ENCODE data around the gene KCNH2.
"Not testable (repeated sequence)": the region's sequence is repeated elsewhere in the genome, so short reads cannot be mapped to it uniquely, and the experiment has no call there.

KCNH2 gene

DNA sequence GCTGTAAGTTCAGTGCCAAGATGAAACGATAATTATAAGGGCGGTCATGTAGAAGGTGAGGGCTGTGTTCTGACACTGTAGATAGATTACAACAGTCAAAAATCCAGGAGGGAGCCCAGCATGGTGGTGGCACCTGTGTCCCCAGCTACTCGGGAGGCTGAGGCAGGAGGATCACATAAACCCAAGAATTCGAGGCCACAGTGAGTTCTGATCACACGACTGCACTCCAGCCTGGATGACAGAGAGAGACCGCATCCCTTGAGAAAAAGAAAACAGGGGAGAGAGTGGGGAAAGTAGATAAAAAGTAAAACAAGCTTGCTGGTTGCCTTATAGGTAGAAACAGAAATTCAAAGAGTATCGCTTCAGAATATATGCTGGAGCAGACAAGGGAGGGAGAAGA, 52.1 kb downstream of the KCNH2 start:
- no peak for DNase-seq

DNA sequence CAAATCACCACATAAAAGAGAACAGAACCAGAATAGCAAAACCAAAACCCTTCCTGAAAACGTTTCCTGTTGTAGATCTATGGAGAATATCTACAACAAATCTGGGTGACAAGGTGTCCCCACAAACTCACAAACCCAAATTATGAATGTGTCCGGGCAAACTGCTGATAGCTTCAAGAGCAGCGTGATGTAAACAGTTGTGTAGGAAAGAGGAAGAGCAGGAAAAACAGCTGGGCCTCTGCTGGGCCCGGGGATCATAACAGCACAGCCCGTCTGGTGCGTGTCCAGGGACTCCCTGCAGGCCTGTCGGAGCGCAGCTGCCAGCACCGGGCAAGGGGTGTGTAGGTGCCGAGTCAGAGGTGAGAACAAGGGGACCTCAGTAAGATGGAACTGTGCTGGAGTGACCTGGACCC, 53.7 kb downstream of the KCNH2 start:
- DNase-seq: no peak

DNA sequence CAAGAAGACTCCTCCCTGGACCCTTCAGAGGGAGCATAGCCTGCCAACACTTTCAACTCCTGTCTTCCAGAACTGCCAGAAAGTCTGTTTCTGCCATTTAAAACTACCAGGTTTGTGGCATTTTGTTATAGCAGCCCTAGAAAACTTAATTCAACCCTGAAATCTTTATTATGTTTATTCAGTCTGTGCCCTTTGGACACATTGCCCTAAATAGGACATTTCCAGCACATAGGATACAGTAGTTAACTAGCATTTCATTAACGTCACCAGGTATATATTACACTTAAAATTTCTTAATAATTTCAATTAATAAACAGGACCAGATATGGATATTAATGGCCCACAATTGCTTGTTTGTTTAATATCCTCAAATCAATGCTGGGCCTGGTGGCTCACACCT, 54.3 kb downstream of the KCNH2 start:
- DNase-seq: no peak

DNA sequence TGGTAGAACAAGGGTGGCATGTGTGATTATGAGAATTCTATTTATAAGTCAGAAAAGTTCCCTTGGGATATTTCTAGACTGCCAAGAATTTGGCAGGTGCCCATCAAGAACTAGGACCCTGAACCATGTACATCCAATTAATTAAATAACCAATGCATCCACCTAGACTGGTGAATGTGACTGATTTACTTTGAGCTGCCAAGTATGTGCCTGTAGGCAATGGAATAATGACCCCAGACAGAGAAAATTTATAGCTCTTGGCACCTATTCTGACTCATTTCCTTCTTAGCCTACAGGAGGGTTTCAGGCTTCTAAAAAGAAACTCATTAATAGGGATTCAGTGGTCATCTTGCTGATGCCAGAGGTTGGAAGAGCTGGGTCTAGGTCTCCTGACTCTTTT, 54.9 kb downstream of the KCNH2 start:
- DNase-seq: no peak

DNA sequence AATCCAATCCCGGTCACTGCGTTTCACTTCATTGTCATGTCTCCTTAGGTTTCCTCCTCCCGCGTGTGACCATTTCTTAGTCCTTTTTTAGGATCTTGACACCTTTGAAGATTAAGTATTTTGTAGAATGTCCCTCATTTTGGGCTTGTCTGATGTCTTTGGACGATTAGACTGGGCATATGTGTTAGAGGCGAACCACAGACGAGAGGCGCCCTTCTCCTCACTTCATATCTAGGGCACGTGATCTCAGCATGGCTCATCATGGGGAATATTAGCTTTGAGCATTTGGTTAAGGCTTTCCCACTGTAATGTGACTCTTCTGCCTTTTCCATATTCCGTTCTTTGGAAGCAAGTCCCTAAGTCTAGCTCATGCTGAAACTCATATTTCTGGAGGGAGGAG, 59.0 kb downstream of the KCNH2 start:
- DNase-seq: no peak

DNA sequence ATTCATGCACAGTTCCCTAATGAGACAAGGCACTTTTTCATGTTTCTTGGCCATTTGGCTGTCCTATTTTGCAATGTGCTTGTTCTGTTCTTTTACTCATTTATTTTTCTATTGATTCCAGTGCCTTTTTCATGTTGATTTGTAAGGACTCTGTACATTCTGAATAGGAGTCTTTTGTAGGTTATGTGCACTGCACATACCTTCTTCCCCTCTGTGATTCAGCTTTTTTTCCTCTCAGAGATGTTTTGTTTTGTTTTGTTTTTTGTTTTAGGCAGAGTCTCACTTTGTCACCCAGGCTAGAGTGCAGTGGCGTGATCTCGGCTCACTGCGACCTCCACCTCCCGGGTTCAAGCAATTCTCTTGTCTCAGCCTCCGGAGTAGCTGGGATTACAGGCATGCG, 59.7 kb downstream of the KCNH2 start:
- DNase-seq: no peak

DNA sequence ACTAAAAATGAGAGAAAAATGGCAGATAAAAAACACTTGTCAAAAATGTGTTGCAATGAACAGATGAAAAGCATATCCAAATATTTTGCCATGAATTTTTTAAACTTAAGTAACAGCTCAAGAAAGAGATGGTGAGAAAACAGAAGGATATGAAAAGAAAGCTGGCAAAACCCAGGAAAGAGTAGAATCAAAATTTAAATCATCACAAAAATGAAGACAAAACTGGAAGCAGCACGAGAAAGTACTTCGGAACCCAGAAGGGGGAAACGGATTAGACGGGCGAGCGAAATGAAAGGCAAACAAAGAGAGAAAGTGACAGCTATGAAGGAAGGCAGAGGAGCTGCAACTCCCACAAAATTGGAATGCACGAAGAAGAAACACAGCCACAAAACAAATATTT, 60.2 kb downstream of the KCNH2 start:
- DNase-seq: no peak

DNA sequence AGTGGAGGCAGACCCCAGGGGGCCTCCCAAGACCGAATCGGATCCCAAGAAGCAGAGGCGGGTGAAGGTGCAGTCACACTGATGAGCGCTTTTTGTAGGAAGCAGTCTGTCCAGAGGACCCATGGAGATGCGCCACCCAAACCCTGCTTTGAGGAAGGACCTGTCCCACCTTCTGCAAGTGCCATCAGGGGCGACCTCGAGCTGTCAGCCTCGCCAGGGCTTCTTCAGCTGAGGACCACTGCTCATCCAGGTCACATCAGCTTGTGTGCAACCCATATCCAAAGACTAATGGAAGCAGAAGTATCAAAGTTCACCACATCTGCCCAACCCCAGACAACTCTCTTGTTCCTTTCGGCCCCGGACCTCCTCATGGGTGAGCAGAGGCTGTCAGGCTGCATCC, 61.5 kb downstream of the KCNH2 start:
- no peak for DNase-seq

DNA sequence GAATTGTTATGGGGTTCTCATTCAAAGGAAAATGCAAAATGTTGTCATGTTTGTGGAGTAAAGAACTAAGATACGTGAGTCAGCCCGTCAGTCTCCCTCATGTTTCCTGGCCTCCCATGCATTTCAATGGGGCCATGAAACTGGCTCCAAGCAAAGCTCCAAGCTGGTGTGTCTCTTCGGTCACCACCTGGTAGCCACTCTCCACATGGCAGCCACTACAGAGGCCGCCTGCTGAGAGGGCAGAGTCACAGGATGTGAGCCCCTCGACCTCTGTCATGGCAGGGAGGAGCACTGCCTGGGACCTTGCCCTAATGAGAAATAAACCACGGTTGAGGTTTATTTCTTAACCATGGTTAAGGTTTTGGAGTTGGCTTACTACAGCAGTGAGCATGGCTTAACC, 63.2 kb downstream of the KCNH2 start:
- no peak for DNase-seq

DNA sequence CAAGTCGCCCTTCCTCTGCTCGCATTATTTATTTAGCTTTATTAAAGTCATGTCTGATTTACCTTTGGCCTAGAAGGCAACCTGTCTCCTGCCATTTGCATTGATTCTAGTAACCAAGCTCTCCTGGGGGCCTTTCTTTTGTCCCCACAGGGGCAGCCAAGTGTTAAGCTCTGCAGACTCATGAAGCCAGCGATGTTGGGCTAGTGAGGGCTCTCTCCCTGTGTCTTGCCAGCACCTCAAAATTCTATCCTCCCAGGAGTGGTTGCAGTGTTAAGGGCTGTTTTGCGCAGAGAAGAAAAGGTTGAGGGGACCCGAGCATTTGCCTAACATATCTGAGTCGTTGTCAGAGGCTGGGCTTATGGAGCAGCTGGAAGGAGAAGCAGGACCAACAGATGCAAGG, 63.9 kb downstream of the KCNH2 start:
- DNase-seq: no peak

DNA sequence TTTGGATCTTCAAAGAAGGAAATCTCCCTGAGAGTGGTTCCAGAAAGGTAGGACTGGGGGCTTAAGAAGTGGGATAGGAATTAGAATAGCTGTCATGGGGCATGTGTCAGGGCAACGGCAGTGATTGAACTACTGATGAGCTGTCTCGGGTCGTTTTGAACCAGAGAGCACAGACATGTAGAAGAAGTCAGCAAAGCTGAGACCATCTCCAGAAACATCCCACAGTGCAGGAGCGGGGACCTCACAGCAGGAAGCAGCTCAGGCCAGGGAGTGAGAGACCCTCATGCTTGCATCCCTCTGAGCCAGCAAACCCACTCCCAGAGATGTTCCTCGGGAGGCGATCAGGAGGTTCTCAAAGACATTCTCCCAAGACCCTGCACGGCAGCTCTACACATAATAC, 65.7 kb downstream of the KCNH2 start:
- no peak for DNase-seq

DNA sequence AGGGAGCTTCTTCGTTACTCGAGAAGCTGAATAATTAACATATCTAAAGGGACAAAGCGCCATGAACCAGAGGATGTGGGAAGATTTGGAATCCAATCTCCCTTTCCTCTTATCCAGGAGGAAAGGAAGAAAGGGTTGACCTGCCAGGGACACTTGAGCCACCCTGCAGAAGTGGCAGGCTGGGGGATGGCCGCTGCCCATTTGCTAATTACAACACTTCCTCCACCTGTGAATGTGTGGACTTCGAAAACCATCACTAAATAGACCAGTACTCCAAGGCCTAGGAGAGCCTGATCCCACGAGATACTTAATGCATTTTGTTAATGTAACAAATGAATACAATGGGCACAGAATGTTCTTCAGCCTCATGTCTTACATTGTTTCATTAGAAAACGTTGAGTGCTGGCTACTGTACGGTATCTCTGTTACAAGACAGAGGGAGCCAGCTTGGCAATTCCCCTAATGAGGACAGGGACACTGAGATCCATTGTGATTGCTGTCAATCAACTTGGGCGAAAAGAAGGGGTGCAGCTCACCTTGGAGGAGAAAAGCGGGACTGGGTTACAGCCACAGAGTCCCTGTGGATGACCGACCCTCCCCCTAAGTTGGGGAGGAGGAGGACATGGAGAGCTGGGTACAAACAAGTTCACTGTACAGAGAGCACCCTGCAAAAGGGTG, 66.4 kb downstream of the KCNH2 start:
- DNase-seq: no peak

DNA sequence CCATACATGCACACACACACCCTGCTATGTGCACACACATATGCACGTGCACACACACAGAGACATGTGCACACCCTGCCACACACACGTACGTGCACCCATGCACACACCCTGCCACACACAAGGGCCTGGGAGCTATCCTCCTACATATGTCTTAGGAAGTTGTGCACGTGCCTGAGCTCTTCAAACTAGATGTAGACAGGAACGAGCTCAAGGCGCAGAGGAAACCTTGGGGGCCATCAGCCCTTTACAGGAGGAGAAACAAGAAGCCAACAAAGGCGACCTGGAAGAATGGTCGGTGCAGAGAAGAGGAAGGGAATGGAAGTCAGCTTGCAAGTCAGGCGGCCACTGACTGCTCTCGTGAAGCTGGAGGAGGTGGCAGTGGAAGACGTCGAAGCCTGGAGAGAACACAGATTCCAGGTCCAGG, 67.1 kb downstream of the KCNH2 start:
- no peak for DNase-seq

DNA sequence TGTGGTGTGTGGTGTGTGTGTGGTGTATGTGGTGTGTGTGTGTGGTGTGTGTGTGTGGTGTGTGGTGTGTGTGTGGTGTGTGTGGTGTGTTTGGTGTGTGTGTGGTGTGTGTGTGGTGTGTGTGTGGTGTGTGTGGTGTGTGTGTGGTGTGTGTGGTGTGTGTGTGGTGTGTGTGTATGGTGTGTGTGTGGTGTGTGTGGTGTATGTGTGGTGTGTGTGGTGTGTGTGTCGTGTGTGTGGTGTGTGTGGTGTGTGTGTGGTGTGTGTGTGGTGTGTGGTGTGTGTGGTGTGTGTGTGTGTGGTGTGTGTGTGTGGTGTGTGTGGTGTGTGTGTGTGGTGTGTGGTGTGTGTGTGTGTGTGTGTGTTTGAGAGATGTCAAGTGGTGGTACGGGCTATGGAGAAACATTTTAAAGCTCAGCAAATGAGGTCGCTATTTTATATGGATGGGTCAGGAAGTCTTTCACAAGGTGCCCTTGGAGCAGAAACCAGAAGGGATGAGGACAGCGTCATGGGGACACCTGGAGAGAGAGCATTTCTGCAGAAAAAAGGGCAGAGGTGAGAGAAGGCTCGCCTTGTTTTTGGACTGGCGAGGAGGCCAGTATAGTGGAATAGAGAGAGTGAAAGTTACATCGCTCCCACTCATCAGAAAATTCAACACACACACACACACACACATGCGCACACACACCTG, 67.7 kb downstream of the KCNH2 start:
- not testable (repeated sequence) for DNase-seq

DNA sequence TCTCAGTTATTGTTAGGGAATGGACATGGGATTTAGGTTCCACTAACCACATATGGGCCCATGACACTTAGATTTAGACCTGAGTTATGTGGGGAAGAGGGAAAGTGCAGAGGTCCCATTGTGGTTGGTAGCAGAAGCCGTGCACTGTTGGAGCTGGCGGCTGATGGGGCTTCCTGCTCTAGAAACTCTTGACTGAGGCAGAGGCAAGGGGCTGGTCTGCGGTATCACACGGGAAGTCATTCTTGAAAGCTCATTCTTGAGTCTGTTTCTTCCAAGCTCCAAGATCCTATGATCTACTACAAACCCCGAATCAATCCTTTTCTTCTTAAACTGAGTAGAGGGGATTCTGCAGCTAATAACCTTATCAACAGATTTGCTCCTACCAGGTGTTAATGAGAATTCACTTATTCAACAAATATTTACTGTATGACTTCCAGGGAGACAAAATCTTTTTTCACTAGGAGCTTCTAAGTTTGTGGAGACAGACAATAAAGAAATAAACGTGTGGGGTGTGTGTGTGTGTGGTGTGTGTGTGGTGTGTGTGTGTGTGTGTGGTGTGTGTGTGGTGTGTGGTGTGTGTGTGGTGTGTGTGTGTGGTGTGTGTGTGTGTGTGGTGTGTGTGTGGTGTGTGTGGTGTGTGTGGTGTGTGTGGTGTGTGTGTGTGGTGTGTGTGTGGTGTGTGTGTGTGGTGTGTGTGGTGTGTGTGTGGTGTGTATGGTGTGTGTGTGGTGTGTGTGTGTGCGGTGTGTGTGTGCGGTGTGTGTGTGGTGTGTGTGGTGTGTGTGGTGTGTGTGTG, 68.7 kb downstream of the KCNH2 start:
- DNase-seq: peak in 1 of 2 donors; percentile 12

DNA sequence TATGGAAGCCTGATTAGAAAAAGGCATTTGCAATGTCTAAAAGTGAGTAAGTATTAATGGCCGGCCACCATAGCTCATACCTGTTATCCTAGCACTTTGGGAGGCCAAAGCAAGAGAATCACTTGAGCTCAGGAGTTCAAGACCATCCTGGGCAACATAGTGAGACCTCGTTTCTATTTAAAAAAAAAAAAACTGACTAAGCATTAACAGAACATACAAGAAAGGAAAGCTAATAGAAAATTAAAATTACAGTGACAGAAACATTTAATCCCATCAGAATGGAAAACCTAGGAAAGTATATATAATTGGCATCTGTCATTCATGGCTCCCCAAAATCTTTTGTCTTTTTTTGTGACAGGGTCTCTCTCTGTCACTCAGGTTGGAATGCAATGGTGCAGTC, 69.9 kb downstream of the KCNH2 start:
- DNase-seq: no peak

DNA sequence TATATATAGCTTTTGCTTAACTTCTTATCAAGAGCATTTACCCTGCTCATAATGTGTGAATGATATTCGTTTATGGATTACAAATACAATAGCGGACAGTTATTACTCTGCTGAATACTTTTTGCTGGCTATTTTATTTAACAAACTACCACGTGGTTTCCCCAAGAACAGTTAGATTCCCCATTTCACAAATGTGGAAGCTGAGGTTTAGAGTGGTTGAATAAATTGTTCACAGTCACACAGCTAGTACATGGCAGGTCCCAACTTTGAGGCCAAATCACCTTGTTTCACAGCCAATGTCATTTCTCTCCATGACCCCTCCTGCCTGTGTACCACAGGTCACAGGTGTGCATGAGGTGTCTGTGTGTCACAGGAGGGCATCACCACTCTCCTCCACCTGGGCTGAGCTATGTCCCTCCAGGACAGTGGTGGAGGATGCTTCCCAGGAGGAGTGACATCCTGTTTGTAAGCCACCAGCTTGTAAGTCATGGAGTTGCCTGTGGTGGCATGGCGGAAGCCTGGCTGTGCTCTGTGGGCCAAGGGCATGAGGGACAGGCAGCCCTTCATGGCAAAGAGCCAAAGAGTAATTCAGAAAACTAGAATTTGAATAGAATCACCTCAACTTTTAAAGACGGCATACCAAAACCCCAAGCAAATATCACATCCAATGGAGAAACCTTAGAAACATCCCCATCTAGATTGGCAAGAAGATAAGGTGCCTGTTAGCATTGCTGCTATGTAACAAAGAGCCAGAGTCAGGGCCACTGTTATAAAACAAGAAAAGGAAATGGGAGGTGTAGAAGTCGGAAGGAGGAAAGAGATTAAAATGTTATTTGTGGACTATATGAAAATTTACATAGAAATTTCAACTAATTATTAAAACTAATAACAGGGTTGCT, 73.9 kb downstream of the KCNH2 start:
- DNase-seq: no peak

DNA sequence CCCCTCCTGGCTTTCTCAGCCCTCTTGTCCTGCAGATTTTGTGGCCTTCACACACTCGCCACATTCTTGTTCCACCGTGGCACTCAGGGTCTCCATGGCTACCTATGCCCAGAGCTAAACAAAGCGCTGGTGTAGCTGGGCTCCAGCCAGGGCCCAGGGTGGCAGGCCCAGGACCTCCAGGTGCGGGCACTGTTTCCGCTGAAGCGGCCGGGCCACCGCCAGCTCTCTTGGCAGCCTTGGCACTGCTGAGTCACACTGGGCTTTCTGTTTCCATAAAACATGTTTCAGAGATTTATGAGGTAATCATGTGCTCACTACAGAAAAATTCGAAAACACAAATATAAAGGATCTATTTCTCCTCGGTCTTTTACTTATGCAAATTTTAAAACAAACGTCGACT, 74.5 kb downstream of the KCNH2 start:
- DNase-seq: no peak

DNA sequence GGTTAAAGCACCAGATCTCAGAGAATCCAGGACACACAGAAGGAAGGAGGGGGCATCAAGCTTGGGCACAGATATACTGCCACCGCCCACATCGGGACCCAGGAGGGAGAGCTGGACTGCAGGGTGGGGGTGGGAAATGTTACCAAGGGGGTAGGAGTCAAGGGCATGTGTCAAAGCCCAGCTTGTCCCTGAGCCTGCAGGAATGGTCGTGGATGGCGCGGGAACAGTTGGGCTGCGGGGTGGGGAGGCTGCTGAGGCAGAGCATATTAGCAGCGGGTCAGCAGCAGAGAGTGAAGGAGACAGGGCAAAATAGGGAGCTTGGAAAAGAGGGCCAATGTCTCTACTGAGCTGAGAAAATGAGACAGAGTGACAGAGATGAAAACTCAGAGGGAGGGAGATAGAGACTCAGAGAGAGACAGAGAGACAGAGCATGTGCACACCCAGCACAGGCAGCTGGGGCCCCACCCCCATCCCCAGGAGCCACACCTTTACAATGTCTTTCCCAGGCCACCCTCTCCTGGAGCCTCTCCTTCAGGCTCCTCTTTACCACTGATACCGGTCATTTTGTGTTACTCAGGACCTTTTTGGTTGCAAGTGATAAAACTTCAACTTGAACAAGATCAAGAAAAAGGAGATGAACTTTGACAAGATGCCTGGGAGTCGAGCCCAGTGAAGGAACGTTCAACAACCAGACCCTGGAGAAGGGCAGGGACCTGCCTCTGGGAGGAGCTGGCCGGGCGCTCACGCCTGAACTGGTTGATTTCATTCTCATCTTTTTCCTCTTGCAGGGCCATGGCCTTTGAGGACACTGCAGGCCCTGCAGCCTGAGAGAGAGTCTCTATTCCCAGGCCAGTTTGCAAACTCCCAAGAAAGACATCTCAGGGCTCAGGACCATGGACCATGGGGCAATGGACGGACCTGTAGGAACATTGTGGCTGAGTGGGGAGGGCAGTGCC, 75.8 kb downstream of the KCNH2 start:
- DNase-seq: no peak

DNA sequence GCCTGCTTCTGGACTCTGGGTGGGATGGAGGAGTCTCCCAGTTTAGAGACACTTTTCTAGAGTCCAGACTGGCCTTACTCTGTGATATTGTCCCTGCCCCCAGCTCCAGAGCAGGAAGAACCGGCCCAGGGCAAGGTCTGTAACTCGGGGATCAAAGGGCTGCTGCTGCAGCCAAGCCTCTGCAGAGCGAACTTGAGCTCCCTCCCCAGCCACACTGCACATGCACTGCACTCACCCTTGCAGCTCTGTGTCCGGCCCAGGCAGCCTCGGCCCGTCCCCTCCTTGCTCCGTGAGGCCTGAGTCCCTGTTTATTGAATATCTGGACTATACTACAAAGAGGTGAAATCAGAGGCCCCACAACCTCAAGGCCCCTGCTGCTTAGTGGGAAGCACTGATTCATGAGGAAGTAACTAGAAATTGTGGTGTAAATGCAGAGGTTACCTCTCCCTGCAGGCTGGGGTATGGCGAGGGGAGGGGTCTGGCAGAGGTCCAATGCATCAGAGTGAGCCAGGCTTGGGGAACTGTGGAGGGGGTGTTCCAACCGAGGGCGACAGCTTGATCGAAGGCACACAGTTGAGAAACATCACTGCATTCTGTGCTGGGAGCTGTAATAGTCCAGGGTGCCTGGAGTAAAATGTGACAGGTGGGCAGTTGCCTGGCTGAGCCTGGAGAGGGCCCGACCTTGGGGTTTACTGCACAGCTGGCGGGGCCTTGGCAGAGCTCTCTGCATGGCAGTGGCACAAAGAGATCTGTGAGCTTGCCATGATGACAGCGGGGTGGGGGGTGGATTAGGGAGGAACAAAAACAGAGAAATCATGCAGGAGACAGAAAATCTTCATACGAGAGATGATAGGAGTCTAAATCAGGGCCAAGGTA, 76.7 kb downstream of the KCNH2 start:
- DNase-seq: no peak

DNA sequence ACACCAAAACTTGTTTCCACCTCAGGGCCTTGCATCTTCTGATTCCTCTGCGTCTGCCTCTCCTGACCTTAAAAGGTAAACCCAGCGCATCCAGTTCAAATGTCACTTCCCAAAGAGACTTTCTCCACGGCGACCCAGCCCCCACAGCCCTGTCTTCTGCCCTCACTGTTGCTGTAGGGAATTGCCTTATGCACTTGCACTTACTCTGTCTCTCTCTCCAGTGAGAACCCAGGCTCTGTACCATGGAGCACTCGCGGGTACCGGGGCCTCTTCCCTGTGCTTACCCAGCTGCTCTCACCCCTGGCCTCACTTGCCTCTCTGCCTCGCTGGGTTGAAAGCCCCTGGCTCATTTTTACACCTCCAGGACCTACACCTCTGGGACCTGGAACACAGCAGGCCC, 77.4 kb downstream of the KCNH2 start:
- DNase-seq: no peak

All from activated CD4-positive, alpha-beta T cell treated with anti-CD3 and anti-CD28 coated beads for 4 hours (primary cell).